Activated CD8-positive, alpha-beta memory T cell treated with anti-CD3 and anti-CD28 coated beads, Interleukin-2, amount 50 U/mL, for 48 hours (primary cell): ENCODE measurements around the gene AAMDC.
A peak's percentile ranks its signal among the peaks of the same experiment; 100 is the strongest.

Source experiments
- DNase-seq: peaks from one replicate; pipeline ENCODE4 v3.0.0-alpha.2; 2020

Gene AAMDC

DNA sequence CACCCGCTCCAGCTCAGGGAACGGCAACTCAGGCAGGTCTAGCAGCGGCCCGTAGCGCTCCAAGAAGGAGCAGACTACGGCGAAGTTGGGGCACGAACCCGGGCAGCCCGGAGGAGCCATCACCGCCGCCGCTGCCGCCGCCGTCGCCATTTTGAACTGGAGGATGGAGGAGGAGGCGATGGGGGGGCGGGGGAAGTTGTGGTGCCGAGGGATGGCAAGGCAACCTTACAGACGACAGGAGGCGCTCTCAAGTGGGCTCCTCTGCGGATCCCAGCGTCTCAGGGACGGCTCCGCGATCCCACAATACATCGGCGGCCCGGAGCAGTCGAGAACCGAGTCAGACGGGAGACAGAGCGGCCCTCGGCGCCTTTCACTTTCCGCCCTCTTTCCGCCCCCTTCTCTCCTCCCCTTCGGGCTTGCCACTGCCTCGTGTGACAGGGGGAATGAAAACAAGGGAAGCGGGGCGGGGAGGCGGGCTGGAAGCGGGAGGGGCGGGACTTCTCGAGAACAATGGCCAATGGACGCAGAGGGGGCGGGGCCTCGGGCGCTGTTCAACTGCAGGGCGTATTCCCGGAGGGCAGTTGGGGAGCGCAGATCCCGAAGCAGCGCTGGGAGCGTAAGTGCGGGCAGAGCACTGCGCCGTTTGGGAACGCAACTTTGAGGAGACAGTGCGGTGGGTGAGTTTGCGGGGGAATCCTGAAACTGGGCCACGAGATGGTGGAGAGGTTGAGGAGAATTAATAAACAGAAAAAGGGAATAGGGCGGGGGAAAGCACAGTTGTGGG is at the start of gene AAMDC, which contains the start of gene RSF1:
TSS of gene AAMDC (plus strand) at position 580 of the 784 bp plus-strand sequence. CDS start 21,353 bp downstream, outside the sequence.
TSS of gene RSF1 (minus strand) at position 158 of the 784 bp plus-strand sequence. CDS start at position 150, 8 bp downstream.
- DNase-seq, result peak; percentile 96

DNA sequence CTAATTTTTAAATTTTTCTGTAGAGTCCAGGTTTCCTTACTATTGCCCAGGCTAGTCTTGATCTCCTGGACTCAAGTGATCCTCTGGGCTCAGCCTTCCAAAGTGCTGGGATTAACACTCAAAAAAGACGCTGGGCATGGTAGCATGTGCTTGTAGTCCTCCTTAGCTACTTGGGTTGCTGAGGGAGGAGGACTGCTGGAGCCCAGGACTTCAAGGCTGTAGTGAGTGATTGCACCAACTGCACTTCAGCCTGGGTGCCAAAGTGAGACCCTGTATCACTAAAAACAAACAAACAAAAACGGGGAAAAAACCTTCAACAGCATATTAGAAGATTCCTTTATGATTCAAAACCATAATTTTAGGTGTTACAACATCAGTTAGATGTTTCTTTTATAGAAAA is 45.0 kb upstream of the AAMDC start:
- no peak for DNase-seq

DNA sequence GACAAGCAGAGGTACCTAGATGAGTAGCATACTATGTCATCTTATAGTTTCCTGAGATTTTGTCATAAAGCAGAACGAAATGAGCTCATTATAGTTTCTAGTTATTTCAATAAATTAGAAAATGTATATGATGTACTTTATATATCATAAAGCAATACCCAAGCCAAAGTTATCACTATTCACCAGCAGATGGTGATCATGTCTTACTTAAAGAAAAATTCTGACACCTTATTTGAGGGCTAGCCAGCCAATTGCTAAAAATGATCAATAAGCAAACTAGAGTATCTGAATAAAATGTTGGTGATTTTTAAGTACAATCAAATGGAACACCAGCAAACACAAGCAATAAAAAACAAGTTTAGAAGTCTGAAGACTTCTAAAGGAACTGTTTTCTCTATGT is 44.5 kb upstream of the AAMDC start:
- DNase-seq, result no peak

DNA sequence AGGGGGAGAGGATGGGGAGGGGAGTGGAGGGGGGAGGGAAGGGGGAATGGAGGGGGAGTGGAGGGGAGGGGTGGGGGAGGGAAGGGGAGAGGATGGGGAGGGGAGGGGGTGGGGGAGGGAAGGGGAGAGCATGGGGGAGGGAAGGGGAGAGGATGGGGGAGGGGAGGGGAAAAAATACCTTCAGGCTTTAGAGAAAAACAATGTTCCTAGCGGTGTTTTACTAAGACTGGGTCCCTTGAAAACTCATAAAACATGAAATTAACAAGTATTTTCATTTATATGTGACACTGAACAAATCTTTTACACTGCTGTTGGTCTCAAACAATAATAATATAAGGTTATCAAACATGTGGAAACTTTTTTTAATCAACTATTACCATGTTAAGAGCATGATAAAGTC is 42.8 kb upstream of the AAMDC start:
- no peak for DNase-seq

DNA sequence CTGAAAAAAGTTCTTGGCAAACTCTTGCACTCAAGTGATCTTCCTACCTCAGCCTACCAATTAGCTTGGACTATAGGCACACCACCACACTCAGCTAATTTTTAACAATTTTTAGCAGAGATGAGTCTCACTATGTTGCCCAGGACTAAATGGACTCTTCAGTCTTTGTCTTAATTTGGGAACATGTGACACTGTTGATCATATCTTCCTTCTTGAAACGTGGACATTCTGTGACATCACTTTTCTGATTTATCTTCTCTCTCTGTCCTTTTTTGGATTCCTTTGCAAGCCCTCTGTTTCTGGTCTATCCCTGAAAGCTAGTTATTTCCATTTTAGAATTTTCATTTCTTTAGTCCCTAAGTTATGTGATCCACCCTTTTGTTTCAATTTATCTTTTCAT is 42.4 kb upstream of the AAMDC start:
- DNase-seq, result no peak

DNA sequence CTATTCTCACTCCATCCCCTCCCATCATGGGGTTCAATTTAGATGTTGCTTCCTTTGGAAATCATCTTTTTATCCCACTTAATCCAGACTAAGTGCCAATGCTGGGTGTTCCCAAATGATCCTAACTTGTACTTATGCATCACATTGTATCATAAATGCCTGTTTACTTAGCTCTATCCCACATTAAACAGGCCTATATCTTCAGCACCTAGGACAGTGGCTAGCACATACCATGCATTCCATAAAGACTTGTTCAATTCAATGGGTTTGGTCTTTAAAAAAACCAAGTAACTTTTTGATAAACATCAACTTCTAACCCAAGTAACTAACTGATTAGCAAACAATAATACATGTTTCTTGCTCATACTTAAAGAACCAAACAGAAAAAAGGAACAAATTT is 41.0 kb upstream of the AAMDC start:
- no peak for DNase-seq

DNA sequence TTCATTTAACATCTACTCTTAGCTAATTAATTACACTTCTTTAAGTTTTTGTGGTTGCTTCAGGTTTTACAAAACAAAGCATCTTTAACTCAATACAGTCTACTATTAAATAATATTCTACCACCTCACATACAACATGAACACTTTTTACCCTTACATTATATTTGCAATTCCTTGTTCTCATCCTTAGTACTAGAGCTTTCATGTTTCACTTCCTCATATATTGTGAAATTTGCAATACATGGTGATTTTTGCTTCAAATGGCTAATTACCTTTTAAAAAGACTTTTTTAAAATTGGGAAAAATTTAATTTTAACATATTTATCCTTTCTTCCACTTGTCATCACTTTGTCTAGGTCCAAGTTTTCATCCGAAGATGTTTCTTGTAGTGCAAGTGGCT is 37.9 kb upstream of the AAMDC start:
- no peak for DNase-seq

DNA sequence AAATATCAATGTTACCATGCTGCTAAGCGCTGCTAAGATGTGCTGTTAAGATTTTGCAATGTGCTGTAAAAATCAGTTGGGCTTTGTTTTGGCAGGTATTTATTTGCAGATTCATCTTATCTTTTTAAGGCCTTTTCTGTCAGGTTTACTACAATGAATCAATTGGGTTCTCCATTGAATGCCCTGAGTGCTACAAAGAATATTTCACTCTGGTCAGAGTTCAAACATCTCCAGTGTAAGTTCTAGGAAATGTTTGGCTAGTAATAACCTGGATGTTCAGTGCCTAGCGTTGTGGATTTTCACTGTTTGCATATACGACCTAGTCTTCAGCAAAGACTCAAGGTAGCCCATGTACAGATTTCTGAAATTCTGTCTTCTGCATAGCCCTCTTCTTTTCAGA is 36.4 kb upstream of the AAMDC start:
- no peak for DNase-seq

DNA sequence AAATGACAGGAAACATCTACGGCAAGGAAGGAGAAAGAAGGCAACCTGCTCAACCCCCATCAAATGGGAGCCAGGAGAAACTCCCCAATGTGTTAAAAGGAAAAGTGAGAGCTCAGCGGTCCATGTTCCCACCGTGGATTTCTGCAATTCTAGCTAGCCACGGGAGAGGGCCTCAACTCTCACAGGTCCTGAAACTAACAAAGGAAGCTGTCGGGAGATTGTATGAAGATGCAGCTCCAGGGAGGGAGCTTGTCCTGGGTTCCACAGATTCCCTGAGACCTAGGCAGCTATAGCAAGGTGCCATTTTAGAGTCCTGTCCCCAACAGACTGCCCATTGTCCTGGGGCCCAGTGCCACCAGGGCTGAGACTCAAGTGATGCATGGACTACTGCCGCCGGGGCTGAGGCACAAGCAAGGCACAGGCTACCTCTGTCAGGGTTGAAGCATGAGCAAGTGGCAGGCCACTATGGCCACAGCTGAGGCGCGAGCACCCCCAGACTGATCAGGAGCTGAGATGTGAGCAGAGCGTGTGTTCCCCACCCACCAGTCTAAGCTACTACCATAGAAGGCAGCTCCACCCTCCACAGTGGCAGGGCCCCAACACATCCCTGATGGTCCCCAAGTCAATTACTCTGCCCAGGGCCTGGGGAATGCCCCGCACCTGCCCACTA is 31.7 kb upstream of the AAMDC start:
- DNase-seq, result no peak

DNA sequence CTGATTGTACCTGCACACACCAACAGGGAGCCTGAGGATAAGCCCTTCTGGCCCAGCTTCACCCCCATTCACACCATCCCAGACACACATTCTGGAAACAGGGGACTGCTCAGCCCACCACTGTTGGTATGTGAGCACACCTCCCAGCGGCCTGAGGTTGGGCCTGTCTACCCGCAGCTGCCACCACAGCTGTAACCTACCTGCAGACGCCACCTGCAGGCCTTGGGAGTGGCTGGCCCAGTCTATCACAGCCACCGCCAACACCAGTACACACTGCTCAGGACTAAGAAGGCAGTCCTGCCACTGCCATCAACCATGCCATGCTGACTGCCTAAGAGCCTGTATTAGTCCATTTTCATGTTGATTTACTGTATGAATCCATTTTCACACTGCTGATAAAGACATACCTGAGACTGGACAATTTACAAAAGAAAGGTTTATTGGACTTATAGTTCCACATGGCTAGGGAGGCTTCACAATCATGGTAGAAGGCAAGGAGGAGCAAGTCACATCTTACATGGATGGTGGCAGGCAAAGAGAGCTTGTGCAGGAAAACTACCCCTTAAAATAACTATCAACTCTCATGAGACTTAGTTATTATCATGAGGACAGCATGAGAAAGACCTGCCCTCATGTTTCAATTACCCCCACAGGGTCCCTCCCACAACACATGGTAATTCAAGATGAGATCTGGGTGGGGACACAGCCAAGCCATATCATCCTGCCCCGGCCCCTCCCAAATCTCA is 31.0 kb upstream of the AAMDC start:
- no peak for DNase-seq

DNA sequence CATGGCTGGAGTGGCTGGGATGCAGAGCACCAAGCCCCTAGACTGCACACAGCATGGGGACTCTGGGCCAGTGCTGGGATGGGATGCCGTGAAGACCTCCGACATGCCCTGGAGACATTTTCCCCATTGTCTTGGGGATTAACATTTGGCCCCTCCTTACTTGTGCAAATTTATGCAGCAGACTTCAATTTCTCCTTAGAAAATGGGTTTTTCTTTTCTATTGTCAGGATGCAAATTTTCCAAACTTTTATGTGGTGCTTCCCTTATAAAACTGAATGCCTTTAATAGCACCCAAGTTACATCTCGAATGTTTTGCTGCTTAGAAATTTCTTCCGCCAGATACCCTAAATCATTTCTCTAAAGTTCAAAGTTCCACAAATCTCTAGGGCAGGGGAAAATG is 29.6 kb upstream of the AAMDC start:
- no peak for DNase-seq

DNA sequence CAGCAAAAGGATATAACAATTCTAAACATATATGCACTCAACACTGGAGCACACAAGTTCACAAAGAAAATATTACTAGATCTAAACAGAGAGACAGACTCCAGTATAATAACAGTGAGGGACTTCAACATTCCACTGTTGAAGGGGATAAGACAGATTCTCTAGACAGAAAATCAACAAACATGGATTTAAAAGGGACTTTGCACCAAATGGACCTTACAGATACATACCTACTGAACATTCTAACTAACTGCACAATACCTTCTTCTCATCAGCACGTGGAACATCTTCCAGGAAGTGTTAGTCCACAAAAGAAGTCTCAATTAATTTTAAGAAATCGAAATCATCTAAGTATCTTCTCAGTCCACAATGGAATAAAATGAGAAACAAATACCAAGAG is 27.0 kb upstream of the AAMDC start:
- DNase-seq, result no peak

DNA sequence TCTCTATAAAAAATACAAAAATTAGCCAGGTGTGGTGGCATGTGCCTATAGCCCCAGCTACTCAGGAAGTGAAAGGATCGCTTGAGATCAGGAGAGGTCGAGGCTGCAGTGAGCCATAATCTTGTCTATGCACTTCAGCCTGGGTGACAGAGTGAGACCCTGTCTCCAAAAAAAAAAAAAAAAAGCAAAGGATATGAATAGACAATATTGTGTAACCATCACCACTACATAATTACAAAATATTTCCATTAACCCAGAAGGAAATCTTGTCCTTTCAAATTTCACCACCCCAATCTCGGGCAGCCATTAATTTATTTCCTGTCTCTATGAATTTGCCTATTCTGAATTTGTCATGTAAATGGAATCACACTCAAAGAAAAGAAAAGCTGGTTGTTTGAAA is 21.6 kb upstream of the AAMDC start:
- no peak for DNase-seq

DNA sequence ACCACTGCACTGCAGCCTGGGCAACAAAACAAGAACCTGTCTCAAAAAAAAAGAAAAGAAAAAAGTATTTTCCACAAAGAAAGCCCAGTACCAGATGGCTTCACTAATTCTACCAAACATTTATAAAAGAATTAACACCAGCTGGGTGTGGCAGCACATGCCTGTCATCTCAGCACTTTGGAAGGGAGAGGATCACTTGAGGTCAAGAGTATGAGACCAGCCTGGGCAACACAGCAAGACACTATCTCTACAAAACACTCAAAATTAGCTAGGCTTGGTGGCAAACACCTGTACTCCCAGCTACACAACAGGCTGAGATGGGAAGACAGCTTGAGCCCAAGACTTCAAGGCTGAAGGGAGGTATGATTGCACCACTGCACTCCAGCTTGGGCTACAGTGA is 20.5 kb upstream of the AAMDC start:
- no peak for DNase-seq

DNA sequence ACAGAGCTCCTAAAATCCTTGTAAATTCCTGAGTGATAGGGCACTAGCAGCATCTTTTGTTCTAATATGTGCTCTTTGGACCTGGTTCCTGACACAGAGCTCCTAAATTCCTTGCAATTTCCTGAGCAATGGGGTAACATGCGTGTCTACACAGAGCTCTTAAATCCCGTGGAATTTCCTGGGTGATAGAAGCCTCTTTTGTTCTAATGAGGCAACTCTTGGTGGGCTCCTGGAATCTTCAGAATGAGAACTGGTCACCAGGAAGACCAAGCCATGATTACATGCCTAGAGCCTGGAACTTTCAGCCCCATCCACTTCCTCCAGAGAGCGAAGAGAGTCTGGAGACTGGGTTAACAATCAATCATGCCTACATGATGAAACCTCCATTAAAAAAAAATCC is 19.5 kb upstream of the AAMDC start:
- no peak for DNase-seq

DNA sequence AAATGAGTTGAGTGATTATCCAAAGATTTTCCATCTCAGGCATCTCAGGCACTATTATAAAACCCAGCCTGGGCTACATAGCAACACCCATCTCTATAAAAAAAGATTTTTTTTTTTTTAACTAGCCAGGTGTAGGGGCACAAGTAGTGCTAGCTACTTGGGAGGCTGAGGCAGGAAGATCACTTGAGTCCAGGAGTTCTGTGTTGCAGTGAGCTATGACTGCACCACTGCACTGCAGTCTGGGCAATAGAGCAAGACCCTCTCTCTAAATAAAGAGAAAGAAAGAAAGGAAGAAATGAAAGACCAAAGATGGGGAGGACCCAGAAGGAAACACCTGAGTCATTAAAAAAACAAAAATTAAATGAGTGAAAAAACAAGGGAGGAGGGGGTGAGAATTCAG is 14.5 kb upstream of the AAMDC start:
- no peak for DNase-seq

DNA sequence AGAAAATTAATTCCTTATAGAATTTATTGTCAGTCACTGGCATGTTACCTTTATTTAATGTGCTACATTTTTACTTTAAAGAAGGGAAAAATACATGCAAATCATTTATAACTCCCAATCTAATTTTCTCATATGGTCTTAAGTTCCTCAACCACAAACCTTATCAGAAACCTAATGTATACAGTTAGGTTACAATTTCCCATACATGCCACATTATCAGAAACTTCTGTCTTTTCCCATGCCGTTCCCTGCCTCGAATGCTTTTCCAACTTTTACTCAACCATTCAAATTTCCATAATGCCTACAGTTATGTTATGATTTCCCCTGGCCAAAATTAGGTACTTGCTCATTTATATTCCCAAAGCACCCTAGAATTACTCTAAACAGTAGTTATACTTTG is 14.0 kb upstream of the AAMDC start:
- no peak for DNase-seq

DNA sequence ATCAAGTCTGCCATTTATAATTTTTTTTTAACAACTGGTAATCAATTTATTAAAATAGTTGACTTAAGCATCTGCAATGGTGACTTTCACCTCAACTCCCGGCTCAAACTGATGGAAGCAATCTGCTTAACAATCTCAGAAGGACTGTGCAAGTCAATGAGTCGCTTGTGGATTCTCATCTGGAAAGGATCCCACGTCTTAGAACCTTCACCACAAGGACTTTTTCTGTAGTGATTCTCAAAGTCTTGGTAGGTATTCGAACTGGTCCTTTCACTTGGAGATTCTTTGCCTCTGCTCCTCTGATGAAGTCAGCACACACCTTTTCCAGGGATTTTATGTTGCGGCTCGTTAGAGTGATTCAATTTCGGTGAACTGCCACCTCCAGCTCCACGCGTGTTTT is 7.7 kb upstream of the AAMDC start:
- no peak for DNase-seq

DNA sequence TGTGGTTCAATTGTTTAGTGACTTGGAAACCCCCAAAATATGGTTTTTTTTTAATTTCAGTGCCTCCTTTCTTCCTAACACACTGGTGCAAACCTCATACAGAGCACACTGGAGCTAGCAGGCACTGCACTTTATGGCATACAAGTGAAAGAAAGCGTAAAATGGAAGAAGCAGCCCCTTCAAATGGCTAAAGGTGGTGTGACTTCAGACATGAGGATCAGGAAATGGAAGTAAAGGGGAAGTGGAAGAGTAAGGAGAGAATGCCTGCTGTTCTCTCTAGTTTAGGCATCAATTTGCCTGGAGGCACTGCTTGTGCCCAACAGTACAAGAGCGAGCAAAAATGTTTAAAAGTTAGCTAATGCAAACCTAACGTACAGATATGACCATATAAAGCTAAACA is 6.1 kb upstream of the AAMDC start:
- DNase-seq, result no peak

DNA sequence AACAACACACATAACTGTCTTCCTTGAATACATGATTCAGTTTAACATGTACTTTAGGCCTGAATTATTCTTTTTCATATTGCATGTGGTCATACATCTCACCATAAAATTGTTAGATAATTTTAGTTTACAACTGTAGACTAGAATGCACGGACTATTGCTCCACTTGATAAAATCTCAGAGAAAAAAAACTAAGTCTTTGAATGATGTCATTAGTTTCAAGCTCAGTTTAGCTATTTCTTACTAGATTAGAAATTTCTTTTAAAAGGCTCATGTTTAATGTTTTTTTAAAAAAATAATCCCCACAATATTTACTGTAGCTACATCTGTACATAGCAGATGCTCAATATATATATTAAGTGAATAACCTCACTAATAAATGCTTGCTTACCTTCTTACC is 5.5 kb upstream of the AAMDC start:
- no peak for DNase-seq

DNA sequence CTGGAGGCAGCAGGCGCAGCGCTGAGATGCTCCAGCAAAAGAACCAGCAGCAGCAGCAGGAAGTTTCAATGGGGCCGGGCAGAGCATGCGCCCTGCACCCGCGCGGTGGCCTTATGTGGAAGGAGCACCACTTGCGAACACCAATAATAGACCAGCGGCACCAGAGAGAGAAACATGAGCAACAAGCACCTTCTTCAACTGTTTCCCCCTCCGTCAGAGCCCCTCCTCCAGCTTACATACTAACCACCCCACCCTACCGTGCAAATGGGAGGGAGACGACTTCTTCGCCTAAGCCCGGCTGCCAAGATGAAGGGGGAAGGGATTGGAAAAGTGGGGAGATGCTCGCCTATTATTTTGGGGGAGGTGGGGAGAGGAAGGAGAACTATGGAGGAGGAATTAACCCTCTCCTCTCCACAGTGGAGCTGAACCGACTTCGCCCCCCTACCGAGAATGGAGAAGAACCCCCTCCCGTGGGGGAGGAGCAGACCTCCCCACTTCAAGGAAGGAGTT is 1.5 kb upstream of the AAMDC start:
- peak; percentile 89 for DNase-seq

DNA sequence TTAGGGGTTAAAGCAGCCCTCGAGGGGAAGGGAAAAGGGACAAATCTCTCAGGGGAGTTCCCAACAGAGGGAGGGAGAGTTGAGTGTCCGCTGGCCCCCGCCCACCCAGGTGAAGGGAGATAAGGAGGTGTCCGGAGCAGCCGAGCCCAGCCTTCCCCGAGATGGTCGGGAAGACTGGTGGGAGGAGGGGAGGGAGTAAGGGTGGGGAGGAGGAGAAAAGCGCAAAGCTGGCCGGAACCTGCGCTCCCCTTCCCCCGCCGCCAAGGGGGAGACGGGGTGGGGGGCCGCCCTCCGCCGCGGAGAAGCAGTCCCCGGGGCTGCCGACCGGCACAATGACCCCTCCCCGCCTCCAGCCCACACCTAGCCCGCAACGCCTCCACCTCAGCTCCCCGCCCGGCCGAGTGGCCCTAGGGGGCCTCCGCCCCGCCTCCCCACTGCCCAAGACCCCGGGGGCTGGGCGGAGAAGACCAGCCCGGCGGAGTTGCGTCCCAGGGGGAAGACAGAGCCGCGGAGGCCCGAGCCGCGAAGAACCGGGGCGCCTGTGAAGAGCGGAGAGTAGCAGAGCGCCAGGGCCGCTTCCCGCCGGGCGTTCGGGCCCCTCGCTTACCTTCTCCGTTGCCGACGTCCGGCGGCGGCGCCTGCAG is 901 bp upstream of the AAMDC start:
- DNase-seq, result peak; percentile 68

DNA sequence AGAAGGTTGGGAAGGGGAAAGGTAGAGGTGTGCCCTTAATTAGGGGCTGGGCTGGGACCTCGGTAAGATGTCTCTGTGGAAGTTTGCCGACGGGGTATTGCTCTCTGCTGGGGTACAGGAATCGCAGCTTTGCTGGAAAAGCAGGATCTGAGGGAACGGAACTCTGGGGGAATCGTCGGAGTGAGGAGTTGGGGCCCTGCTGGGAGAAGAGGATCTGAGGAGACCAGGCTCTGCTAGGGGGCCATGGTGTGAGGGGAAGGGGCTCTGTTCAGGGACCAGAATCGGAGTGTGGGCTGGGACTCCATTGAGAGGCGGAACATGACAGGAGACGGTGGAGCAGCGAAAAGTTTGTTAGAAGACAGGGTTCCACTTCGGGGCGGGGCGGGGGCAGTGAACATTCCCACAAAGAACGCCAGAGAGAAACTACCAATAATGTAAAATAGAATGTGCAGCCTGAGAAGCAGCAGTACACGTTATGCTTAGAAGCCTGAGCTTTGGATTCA is 456 bp downstream of the AAMDC start:
- peak; percentile 61 for DNase-seq
